ENCODE results near the gene SUCLG2. TPM values are rescaled to one million over a fixed set of nuclear protein-coding genes. Genes with fewer than 3 reads are reported as not detected.
A peak's percentile ranks its signal among the peaks of the same experiment; 100 is the strongest.

The SUCLG2 gene
- total RNA-seq, 5 donors from 2014 or later (not counting 1 experiment from before 2014, with no cell fraction given): 45.6 to 65.9 (median 49.5) TPM

DNA sequence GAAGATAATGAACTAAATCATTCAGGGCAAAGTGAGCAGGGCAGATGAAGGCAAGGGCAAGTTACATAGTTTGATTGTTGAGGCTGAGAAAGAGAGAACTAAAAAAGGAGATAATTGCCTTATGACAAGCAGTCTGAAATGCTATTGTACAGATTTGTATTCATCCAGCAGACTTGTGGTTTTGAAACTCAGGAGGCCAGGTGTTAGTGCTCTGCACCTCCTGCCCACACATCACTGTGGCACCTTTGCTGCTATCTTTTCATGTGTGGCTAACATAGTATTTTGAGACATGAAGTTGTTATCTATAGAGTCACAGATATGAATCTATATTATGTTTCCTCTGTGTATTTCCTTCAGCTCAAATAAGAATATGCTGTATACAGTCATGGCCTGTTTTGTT lies 24.3 kb upstream of the SUCLG2 start:
- ChIA-PET POLR2A (interaction anchor here (0.6 to 0.7 kb wide), 2 partner anchors 13 to 812 kb away, joined by 3 read pairs; no protein-coding TSS in a partner anchor), CTCF (interaction anchor here in 1 of 2 donors (0.7 kb wide), 1 partner anchor 17 kb away, joined by 6 read pairs; no protein-coding TSS in a partner anchor)
- H3K27me3 Mint-ChIP-seq: no peaks in the 10 kb centered on the region
- ATAC-seq (replicated peaks in 1 of 4) (peak; percentile 81 to 91 (median 84)), DNase-seq (peak in 8 of 35 experiments; percentile 2 to 35 (median 10))
- peak overlapping the region; percentile 86 to 87 for H3K27ac Mint-ChIP-seq
- Histone ChIP-seq H3K4me1 (ENCODE audit: control insufficient read depth in 1 of 2, extremely low read depth in 1 of 2, insufficient read depth in 2 of 2, low read length in 2 of 2) (peaks cover 27 to 33% of the 10 kb centered on the region in 2 experiments), H3K27me3 (replicated peaks in 1 of 2; ENCODE audit: control insufficient read depth in 2 of 2, extremely low read depth in 1 of 2, insufficient read depth in 2 of 2, low read length in 1 of 2) (no peaks in the 10 kb centered on the region), H3K27ac (ENCODE audit: low read length) (peak overlapping the region; percentile 34), H3K9me3 (no peaks in the 10 kb centered on the region), H3K4me3 (ENCODE audit: control insufficient read depth in 1 of 2, extremely low read depth in 1 of 2, low read length in 1 of 2) (peak overlapping the region in 1 of 2 donors; percentile 15), H3K36me3 (ENCODE audit: control insufficient read depth in 2 of 2, extremely low read depth in 1 of 2, insufficient read depth in 1 of 2, low read length in 1 of 2) (no peaks in the 10 kb centered on the region)
- peaks cover 3% of the 10 kb centered on the region for H3K36me3 Mint-ChIP-seq
- H3K4me1 Mint-ChIP-seq: peaks cover 34 to 49% (median 41%) of the 10 kb centered on the region in 3 donors
- H3K4me3 Mint-ChIP-seq: peak overlapping the region in 1 of 3 donors; percentile 30
- H3K9me3 Mint-ChIP-seq: peaks cover 0 to 7% (median 4%) of the 10 kb centered on the region in 3 donors

DNA sequence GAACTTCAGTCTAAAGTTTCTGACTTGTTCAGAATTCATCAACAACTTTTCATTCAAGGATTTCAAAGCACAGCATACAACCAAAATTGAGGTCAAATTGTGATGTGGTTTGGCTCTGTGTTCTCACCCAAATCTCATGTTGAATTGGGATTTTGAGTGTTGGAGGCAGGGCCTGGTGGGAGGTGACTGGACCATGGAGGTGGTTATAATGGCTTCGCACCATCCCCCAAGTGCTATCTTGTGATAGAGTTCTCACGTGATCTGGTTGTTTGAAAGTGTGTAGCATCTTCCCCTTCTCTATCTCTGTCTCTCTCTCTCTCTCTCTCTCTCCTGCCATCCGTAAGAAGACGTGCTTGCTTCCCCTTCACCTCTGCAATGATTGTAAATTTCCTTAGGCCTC lies 19.6 kb upstream of the SUCLG2 start:
- no peak overlapping the region for H3K4me3 ChIP-seq (ENCODE audit: control insufficient read depth in 1 of 2, extremely low read depth in 1 of 2, low read length in 1 of 2)
- DNase-seq (peak in 8 of 35 experiments; percentile 2 to 30 (median 11)), ATAC-seq (replicated peaks in 1 of 4) (no peak)
- CTCF ChIA-PET: no interaction called here
- peaks cover 16 to 22% of the 10 kb centered on the region in 2 experiments for H3K4me1 ChIP-seq (ENCODE audit: control insufficient read depth in 1 of 2, extremely low read depth in 1 of 2, insufficient read depth in 2 of 2, low read length in 2 of 2)
- H3K36me3 Mint-ChIP-seq: peaks cover 3% of the 10 kb centered on the region
- no peaks in the 10 kb centered on the region for H3K27me3 ChIP-seq (replicated peaks in 1 of 2; ENCODE audit: control insufficient read depth in 2 of 2, extremely low read depth in 1 of 2, insufficient read depth in 2 of 2, low read length in 1 of 2)
- H3K9me3 Mint-ChIP-seq: peaks cover 0 to 4% (median 4%) of the 10 kb centered on the region in 3 donors
- no peak overlapping the region for H3K27ac ChIP-seq (ENCODE audit: low read length)
- no CpG with 5 or more reads among the region's 4 CpGs for WGBS (ENCODE audit: insufficient coverage)
- peak overlapping the region in 1 of 2 donors; percentile 17 for H3K27ac Mint-ChIP-seq
- no peaks in the 10 kb centered on the region for H3K9me3 ChIP-seq
- H3K4me1 Mint-ChIP-seq: peaks cover 26 to 49% (median 28%) of the 10 kb centered on the region in 3 donors
- H3K36me3 ChIP-seq (ENCODE audit: control insufficient read depth in 2 of 2, extremely low read depth in 1 of 2, insufficient read depth in 1 of 2, low read length in 1 of 2): no peaks in the 10 kb centered on the region
- no peaks in the 10 kb centered on the region for H3K27me3 Mint-ChIP-seq
- POLR2A ChIA-PET: no interaction called here
- no peak overlapping the region for H3K4me3 Mint-ChIP-seq

DNA sequence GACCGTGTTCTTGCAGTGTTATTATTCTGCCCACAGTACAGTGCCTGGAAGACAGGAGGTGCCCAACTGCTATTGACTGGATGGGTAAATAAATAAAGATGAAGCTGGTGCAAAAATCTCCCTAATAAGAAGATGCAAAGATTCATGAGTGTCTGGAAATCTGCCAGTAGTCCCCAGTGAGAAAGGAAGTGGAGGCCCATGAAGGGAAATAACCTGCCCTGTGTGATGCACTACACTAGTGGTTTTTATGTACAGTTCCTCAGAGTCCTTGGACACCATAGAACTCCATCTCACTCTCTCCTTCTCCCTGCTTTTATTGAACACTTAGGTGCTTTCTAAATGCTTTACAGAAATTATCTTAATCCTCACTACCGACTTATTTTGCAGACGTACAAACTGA lies 8.3 kb upstream of the SUCLG2 start:
- Mint-ChIP-seq H3K27ac (peak overlapping the region; percentile 71 to 86), H3K36me3 (no peaks in the 10 kb centered on the region), H3K4me3 (peak overlapping the region in 1 of 3 donors; percentile 42), H3K27me3 (no peaks in the 10 kb centered on the region), H3K4me1 (peaks cover 56 to 66% (median 64%) of the 10 kb centered on the region in 3 donors), H3K9me3 (peaks cover 0 to 4% (median under 1%) of the 10 kb centered on the region in 3 donors)
- WGBS (ENCODE audit: insufficient coverage): no CpG with 5 or more reads among the region's 3 CpGs
- CTCF ChIA-PET: no interaction called here
- H3K27me3 ChIP-seq (replicated peaks in 1 of 2; ENCODE audit: control insufficient read depth in 2 of 2, extremely low read depth in 1 of 2, insufficient read depth in 2 of 2, low read length in 1 of 2): no peaks in the 10 kb centered on the region
- DNase-seq (peak in 23 of 35 experiments; percentile 1 to 80 (median 28)), ATAC-seq (replicated peaks in 1 of 4) (peak; percentile 65 to 97 (median 88))
- peaks cover 24 to 32% of the 10 kb centered on the region in 2 experiments for H3K4me1 ChIP-seq (ENCODE audit: control insufficient read depth in 1 of 2, extremely low read depth in 1 of 2, insufficient read depth in 2 of 2, low read length in 2 of 2)
- H3K4me3 ChIP-seq (ENCODE audit: control insufficient read depth in 1 of 2, extremely low read depth in 1 of 2, low read length in 1 of 2): no peak overlapping the region
- no peak overlapping the region for H3K27ac ChIP-seq (ENCODE audit: low read length)
- H3K9me3 ChIP-seq: no peaks in the 10 kb centered on the region
- POLR2A ChIA-PET: no interaction called here
- H3K36me3 ChIP-seq (ENCODE audit: control insufficient read depth in 2 of 2, extremely low read depth in 1 of 2, insufficient read depth in 1 of 2, low read length in 1 of 2): no peaks in the 10 kb centered on the region

DNA sequence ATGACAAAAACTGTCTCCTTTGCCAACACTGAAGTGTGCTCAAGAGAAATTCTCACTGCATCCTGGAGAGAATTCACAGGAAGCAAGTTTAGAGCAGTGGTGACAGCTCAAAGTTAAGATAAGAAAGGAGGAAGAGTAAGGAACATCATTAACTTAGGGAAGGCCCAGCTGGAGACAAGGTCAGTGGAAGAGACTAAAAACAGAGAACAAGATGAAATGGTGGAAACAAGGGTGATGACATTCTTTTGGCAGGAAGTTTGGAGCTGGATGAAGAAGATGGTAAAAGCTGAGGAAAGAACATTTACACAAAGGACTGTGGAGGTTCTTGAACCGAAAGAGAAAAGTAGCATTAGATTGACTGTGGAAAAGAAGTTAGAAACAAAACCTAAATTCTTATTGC lies 6.7 kb upstream of the SUCLG2 start:
- H3K27ac ChIP-seq (ENCODE audit: low read length): no peak overlapping the region
- Mint-ChIP-seq H3K36me3 (no peaks in the 10 kb centered on the region), H3K27me3 (no peaks in the 10 kb centered on the region), H3K27ac (peak overlapping the region; percentile 35 to 76), H3K9me3 (peaks cover 0 to 3% (median 0%) of the 10 kb centered on the region in 3 donors), H3K4me1 (peaks cover 60 to 73% (median 67%) of the 10 kb centered on the region in 3 donors), H3K4me3 (peak overlapping the region in 1 of 3 donors; percentile 4)
- H3K27me3 ChIP-seq (replicated peaks in 1 of 2; ENCODE audit: control insufficient read depth in 2 of 2, extremely low read depth in 1 of 2, insufficient read depth in 2 of 2, low read length in 1 of 2): no peaks in the 10 kb centered on the region
- H3K4me1 ChIP-seq (ENCODE audit: control insufficient read depth in 1 of 2, extremely low read depth in 1 of 2, insufficient read depth in 2 of 2, low read length in 2 of 2): peaks cover 26 to 32% of the 10 kb centered on the region in 2 experiments
- ChIA-PET POLR2A (no interaction called here), CTCF (interaction anchor here (0.6 to 1.2 kb wide), 3 partner anchors 11 to 58 kb away, joined by 3 to 6 read pairs (median 3); no protein-coding TSS in a partner anchor)
- H3K36me3 ChIP-seq (ENCODE audit: control insufficient read depth in 2 of 2, extremely low read depth in 1 of 2, insufficient read depth in 1 of 2, low read length in 1 of 2): no peaks in the 10 kb centered on the region
- no peaks in the 10 kb centered on the region for H3K9me3 ChIP-seq
- no peak for ATAC-seq (replicated peaks in 1 of 4)
- no peak for DNase-seq
- no CpG with 5 or more reads among the region's 1 CpG for WGBS (ENCODE audit: insufficient coverage)
- H3K4me3 ChIP-seq (ENCODE audit: control insufficient read depth in 1 of 2, extremely low read depth in 1 of 2, low read length in 1 of 2): no peak overlapping the region

DNA sequence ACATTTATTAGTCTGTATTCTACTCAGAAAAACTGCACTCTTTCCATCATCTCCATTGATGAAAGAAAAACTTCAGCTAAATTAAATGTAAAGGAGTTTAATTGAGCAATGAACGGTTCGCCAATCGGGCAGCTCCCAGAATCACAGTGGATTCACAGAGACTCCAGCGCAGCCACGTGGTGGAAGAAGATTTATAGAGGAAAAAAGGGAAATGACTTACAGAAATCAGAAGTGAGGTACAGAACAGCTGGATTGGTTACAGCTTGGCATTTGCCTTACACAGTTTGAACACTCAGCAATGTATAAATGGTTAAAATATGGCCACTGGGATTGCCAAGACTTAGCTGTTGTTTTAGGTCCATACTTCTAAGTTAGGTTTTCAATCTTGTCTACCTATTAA lies 2.8 kb upstream of the SUCLG2 start:
- H3K36me3 Mint-ChIP-seq: peaks cover 5% of the 10 kb centered on the region
- Histone ChIP-seq H3K4me1 (ENCODE audit: control insufficient read depth in 1 of 2, extremely low read depth in 1 of 2, insufficient read depth in 2 of 2, low read length in 2 of 2) (peaks cover 31 to 34% of the 10 kb centered on the region in 2 experiments), H3K27ac (ENCODE audit: low read length) (no peak overlapping the region), H3K4me3 (ENCODE audit: control insufficient read depth in 1 of 2, extremely low read depth in 1 of 2, low read length in 1 of 2) (no peak overlapping the region), H3K27me3 (replicated peaks in 1 of 2; ENCODE audit: control insufficient read depth in 2 of 2, extremely low read depth in 1 of 2, insufficient read depth in 2 of 2, low read length in 1 of 2) (no peaks in the 10 kb centered on the region), H3K9me3 (no peaks in the 10 kb centered on the region), H3K36me3 (ENCODE audit: control insufficient read depth in 2 of 2, extremely low read depth in 1 of 2, insufficient read depth in 1 of 2, low read length in 1 of 2) (no peaks in the 10 kb centered on the region)
- DNase-seq (no peak), ATAC-seq (replicated peaks in 1 of 4) (no peak)
- H3K4me3 Mint-ChIP-seq: no peak overlapping the region
- POLR2A ChIA-PET: interaction anchor here in 1 of 2 donors (0.6 kb wide), 1 partner anchor 667 kb away, joined by 3 read pairs; no protein-coding TSS in a partner anchor
- H3K9me3 Mint-ChIP-seq: peaks cover 0 to 3% (median 0%) of the 10 kb centered on the region in 3 donors
- no peaks in the 10 kb centered on the region for H3K27me3 Mint-ChIP-seq
- 89% methylated on average over 5 of the region's 5 CpGs for WGBS (ENCODE audit: insufficient coverage)
- H3K27ac Mint-ChIP-seq: peak overlapping the region; percentile 75 to 92
- H3K4me1 Mint-ChIP-seq: peaks cover 55 to 72% (median 64%) of the 10 kb centered on the region in 3 donors
- CTCF ChIA-PET: interaction anchor here in 1 of 2 donors (1.0 kb wide), 1 partner anchor 20 kb away, joined by 3 read pairs; no protein-coding TSS in a partner anchor

DNA sequence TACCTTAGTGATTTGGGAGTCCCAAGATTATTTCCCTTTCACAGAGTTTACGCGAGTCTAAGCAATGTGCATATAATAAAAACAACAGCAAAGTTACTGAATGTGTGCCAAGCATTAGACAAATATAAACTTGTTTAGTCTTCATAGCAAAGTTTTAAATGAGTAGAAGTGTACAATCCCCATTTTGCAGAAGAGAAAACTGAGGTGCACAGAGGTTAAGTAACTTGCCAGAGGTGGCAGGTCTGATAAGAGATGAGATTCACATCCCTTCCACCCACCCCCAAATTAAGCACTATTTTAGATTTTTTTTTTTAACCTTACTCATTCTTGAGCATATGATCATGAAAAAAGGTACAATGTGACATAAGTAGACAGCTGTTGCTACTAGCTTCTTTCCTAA lies 2.2 kb upstream of the SUCLG2 start:
- DNase-seq (peak in 1 of 35 experiments; percentile 26), ATAC-seq (replicated peaks in 1 of 4) (no peak)
- Mint-ChIP-seq H3K4me3 (peak overlapping the region in 1 of 3 donors; percentile 77), H3K27ac (peak overlapping the region; percentile 92 to 94), H3K27me3 (no peaks in the 10 kb centered on the region), H3K9me3 (peaks cover 0 to 3% (median 0%) of the 10 kb centered on the region in 3 donors), H3K36me3 (peaks cover 11% of the 10 kb centered on the region), H3K4me1 (peaks cover 58 to 74% (median 65%) of the 10 kb centered on the region in 3 donors)
- Histone ChIP-seq H3K27ac (ENCODE audit: low read length) (peak overlapping the region; percentile 83), H3K36me3 (ENCODE audit: control insufficient read depth in 2 of 2, extremely low read depth in 1 of 2, insufficient read depth in 1 of 2, low read length in 1 of 2) (no peaks in the 10 kb centered on the region), H3K9me3 (no peaks in the 10 kb centered on the region), H3K27me3 (replicated peaks in 1 of 2; ENCODE audit: control insufficient read depth in 2 of 2, extremely low read depth in 1 of 2, insufficient read depth in 2 of 2, low read length in 1 of 2) (no peaks in the 10 kb centered on the region), H3K4me3 (ENCODE audit: control insufficient read depth in 1 of 2, extremely low read depth in 1 of 2, low read length in 1 of 2) (no peak overlapping the region), H3K4me1 (ENCODE audit: control insufficient read depth in 1 of 2, extremely low read depth in 1 of 2, insufficient read depth in 2 of 2, low read length in 2 of 2) (peaks cover 28 to 30% of the 10 kb centered on the region in 2 experiments)
- WGBS (ENCODE audit: insufficient coverage): no CpG with 5 or more reads among the region's 2 CpGs
- POLR2A ChIA-PET: interaction anchor here in 1 of 2 donors (1.9 kb wide), 1 partner anchor 8 kb away, joined by 7 read pairs; no protein-coding TSS in a partner anchor
- CTCF ChIA-PET: interaction anchor here in 1 of 2 donors (0.8 to 1.7 kb wide), 3 partner anchors 8 to 29 kb away, joined by 3 to 6 read pairs (median 3); no protein-coding TSS in a partner anchor
